ENCODE data around the gene TEP1. TPM values are rescaled to one million over a fixed set of nuclear protein-coding genes. Genes with fewer than 3 reads are reported as not detected.

Gene TEP1
- 11.5 and 12.3 TPM in 2 replicates for polyA plus RNA-seq (2013)

- no CpG with 5 or more reads among the region's 43 CpGs for WGBS (ENCODE audit: extremely low coverage, insufficient coverage, insufficient read length)
- Histone ChIP-seq H3K79me1 (ENCODE audit: low read length) (peaks cover 7% of the 10 kb centered on the region), H3K14ac (ENCODE audit: low read length) (peak within 1 kb of the TSS; percentile 98), H3K4me1 (ENCODE audit: control insufficient read depth in 1 of 2, insufficient read depth in 2 of 2, low read length in 2 of 2) (no peaks in the 10 kb centered on the region), H3K27me3 (ENCODE audit: insufficient read depth, low read length) (no peaks in the 10 kb centered on the region), H3K27ac (ENCODE audit: low read depth, low read length) (peak within 1 kb of the TSS; percentile 94), H3K9ac (ENCODE audit: low read length) (peak within 1 kb of the TSS; percentile 96), H4K12ac (ENCODE audit: low read depth, low read length) (peak within 1 kb of the TSS; percentile 91), H3K4me2 (ENCODE audit: low read length) (peak within 1 kb of the TSS; percentile 86), H3K9me3 (ENCODE audit: insufficient read depth, low read depth, low read length) (no peaks in the 10 kb centered on the region), H2AFZ (ENCODE audit: insufficient read depth, low read length, poor library complexity) (peak within 1 kb of the TSS; percentile 96), H3K4ac (ENCODE audit: low read depth, low read length) (peak within 1 kb of the TSS; percentile 71), H4K8ac (ENCODE audit: low read depth, low read length) (peak within 1 kb of the TSS; percentile 97), H3K4me3 (ENCODE audit: low read depth, low read length) (peak within 1 kb of the TSS; percentile 89), H3K23ac (ENCODE audit: low read length) (no peak within 1 kb of the TSS), H3K36me3 (ENCODE audit: control insufficient read depth in 1 of 2, insufficient read depth in 2 of 2, low read length in 2 of 2) (peaks cover 0 to 3% of the 10 kb centered on the region in 2 experiments), H3K79me2 (ENCODE audit: control insufficient read depth, insufficient read depth, low read length, poor library complexity) (peaks cover 3% of the 10 kb centered on the region), H4K91ac (ENCODE audit: low read depth, low read length) (peak within 1 kb of the TSS; percentile 96), H2BK120ac (ENCODE audit: insufficient read depth, low read length, poor library complexity) (peak within 1 kb of the TSS; percentile 94), H2AK5ac (ENCODE audit: low read length) (no peak within 1 kb of the TSS), H3K18ac (ENCODE audit: low read length) (peak within 1 kb of the TSS; percentile 96), H2BK5ac (ENCODE audit: low read depth, low read length, poor library complexity) (peak within 1 kb of the TSS; percentile 93), H2BK12ac (ENCODE audit: low read length) (no peak within 1 kb of the TSS)
- DNase-seq = peak; percentile 88 to 89
These were observed at the start of gene TEP1 for GRCh38 chr14:20412876-20413743. Gene TEP1, minus strand, starts transcription at chr14:20413501. Its CDS starts 5,062 bp downstream, at chr14:20408439.

DNA sequence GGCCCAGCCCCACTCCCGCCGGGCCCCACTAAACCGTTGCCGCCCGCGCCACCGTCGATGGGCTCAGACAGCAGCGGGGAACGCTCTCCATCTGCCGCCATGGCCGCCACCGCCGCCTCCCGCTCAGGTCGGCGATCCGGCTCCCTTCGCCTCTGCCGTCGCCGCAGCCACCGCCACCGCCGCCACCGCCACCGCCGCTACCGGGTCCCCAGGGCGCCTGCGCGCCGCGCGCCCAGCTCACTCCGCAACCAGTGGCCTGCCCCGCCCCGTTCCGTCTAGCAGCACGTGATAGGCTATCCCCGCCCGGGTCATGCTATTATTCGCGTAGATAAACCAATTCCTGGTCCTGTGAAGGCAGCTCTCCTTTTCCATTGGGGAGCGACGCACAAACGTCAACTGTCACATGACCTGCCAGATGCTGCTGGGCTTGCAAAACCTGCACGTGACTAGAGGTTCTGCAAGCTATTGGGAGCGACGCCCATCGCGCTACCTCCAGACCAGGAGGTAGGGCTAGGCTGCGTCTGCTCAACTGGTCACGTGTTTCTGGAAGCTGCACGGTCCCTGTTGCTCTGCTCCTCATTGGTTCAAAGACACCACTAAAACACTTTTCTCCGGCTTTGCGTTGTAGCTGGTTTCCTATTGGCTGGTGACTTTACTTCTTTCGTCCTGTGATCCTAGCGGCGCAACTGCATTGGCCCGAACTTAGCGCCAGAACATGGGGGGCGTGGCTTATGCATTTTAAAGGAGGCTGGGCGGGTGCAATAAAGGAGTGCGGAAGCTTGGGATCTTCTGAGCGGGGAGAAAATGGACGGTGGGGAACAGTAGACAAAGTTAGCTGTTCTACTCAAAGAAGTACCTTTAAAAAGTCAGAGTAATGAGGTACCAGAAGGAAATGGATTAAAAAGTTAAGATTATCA lies 48.2 kb upstream of the TEP1 start, which contains the start of gene PIP4P1:
Gene PIP4P1, minus strand, starts transcription at position 210 of the 917 bp plus-strand sequence. Its CDS starts 109 bp downstream, at position 101.
- H3K27ac ChIP-seq (ENCODE audit: low read depth, low read length) = peak within 1 kb of the TSS; percentile 79
- peak within 1 kb of the TSS; percentile 54 for H2BK120ac ChIP-seq (ENCODE audit: insufficient read depth, low read length, poor library complexity)
- peaks cover 3% of the 10 kb centered on the region for H3K79me1 ChIP-seq (ENCODE audit: low read length)
- H3K36me3 ChIP-seq (ENCODE audit: control insufficient read depth in 1 of 2, insufficient read depth in 2 of 2, low read length in 2 of 2) = peaks cover 21 to 27% of the 10 kb centered on the region in 2 experiments
- peak within 1 kb of the TSS; percentile 78 for H2BK5ac ChIP-seq (ENCODE audit: low read depth, low read length, poor library complexity)
- peak within 1 kb of the TSS; percentile 92 for H2AFZ ChIP-seq (ENCODE audit: insufficient read depth, low read length, poor library complexity)
- H3K4me1 ChIP-seq (ENCODE audit: control insufficient read depth in 1 of 2, insufficient read depth in 2 of 2, low read length in 2 of 2) = peaks cover 4 to 10% of the 10 kb centered on the region in 2 experiments
- H2BK12ac ChIP-seq (ENCODE audit: low read length) = peak within 1 kb of the TSS; percentile 23
- peak within 1 kb of the TSS; percentile 74 for H2AK5ac ChIP-seq (ENCODE audit: low read length)
- H3K14ac ChIP-seq (ENCODE audit: low read length) = peak within 1 kb of the TSS; percentile 97
- peak within 1 kb of the TSS; percentile 81 for H3K9ac ChIP-seq (ENCODE audit: low read length)
- H3K23ac ChIP-seq (ENCODE audit: low read length) = no peak within 1 kb of the TSS
- no peaks in the 10 kb centered on the region for H3K9me3 ChIP-seq (ENCODE audit: insufficient read depth, low read depth, low read length)
- peak within 1 kb of the TSS; percentile 91 for H3K18ac ChIP-seq (ENCODE audit: low read length)
- peak within 1 kb of the TSS; percentile 87 for H4K12ac ChIP-seq (ENCODE audit: low read depth, low read length)
- peak within 1 kb of the TSS; percentile 95 for H3K4me3 ChIP-seq (ENCODE audit: low read depth, low read length)
- H4K8ac ChIP-seq (ENCODE audit: low read depth, low read length) = peak within 1 kb of the TSS; percentile 97
- peaks cover 7% of the 10 kb centered on the region for H3K79me2 ChIP-seq (ENCODE audit: control insufficient read depth, insufficient read depth, low read length, poor library complexity)
- peak; percentile 100 for DNase-seq
- WGBS (ENCODE audit: extremely low coverage, insufficient coverage, insufficient read length) = no CpG with 5 or more reads among the region's 67 CpGs
- H4K91ac ChIP-seq (ENCODE audit: low read depth, low read length) = peak within 1 kb of the TSS; percentile 96
- peak within 1 kb of the TSS; percentile 97 for H3K4ac ChIP-seq (ENCODE audit: low read depth, low read length)
- H3K4me2 ChIP-seq (ENCODE audit: low read length) = peak within 1 kb of the TSS; percentile 80
- no peaks in the 10 kb centered on the region for H3K27me3 ChIP-seq (ENCODE audit: insufficient read depth, low read length)

- Histone ChIP-seq H3K4me1 (ENCODE audit: control insufficient read depth in 1 of 2, insufficient read depth in 2 of 2, low read length in 2 of 2) (peaks cover 4 to 10% of the 10 kb centered on the region in 2 experiments), H3K79me2 (ENCODE audit: control insufficient read depth, insufficient read depth, low read length, poor library complexity) (peaks cover 10% of the 10 kb centered on the region), H3K18ac (ENCODE audit: low read length) (peak overlapping the region; percentile 91), H3K4ac (ENCODE audit: low read depth, low read length) (peak overlapping the region; percentile 97), H2AK5ac (ENCODE audit: low read length) (peak overlapping the region; percentile 74), H3K27ac (ENCODE audit: low read depth, low read length) (peak overlapping the region; percentile 79), H4K12ac (ENCODE audit: low read depth, low read length) (peak overlapping the region; percentile 87), H3K4me2 (ENCODE audit: low read length) (peak overlapping the region; percentile 80), H3K36me3 (ENCODE audit: control insufficient read depth in 1 of 2, insufficient read depth in 2 of 2, low read length in 2 of 2) (peaks cover 21 to 27% of the 10 kb centered on the region in 2 experiments), H3K23ac (ENCODE audit: low read length) (no peak overlapping the region), H2BK12ac (ENCODE audit: low read length) (peak overlapping the region; percentile 23), H2BK120ac (ENCODE audit: insufficient read depth, low read length, poor library complexity) (peak overlapping the region; percentile 54), H3K79me1 (ENCODE audit: low read length) (peaks cover 3% of the 10 kb centered on the region), H3K4me3 (ENCODE audit: low read depth, low read length) (peak overlapping the region; percentile 95), H3K14ac (ENCODE audit: low read length) (peak overlapping the region; percentile 97), H3K9ac (ENCODE audit: low read length) (peak overlapping the region; percentile 81), H3K27me3 (ENCODE audit: insufficient read depth, low read length) (no peaks in the 10 kb centered on the region), H3K9me3 (ENCODE audit: insufficient read depth, low read depth, low read length) (no peaks in the 10 kb centered on the region), H2AFZ (ENCODE audit: insufficient read depth, low read length, poor library complexity) (peak overlapping the region; percentile 92), H4K8ac (ENCODE audit: low read depth, low read length) (peak overlapping the region; percentile 97), H2BK5ac (ENCODE audit: low read depth, low read length, poor library complexity) (peak overlapping the region; percentile 78), H4K91ac (ENCODE audit: low read depth, low read length) (peak overlapping the region; percentile 96)
- WGBS (ENCODE audit: extremely low coverage, insufficient coverage, insufficient read length) = no CpG with 5 or more reads among the region's 32 CpGs
- DNase-seq = peak; percentile 16 to 27
These were observed 47.3 kb upstream of the TEP1 start for GRCh38 chr14:20460458-20461224.
